DMS79 (cell line): ENCODE results near the gene FRMD3.

ENCODE experiments used
- DNase-seq: peaks from one replicate; lab custom pipeline; 2025; lab: John Stamatoyannopoulos, UW

Gene FRMD3

DNA sequence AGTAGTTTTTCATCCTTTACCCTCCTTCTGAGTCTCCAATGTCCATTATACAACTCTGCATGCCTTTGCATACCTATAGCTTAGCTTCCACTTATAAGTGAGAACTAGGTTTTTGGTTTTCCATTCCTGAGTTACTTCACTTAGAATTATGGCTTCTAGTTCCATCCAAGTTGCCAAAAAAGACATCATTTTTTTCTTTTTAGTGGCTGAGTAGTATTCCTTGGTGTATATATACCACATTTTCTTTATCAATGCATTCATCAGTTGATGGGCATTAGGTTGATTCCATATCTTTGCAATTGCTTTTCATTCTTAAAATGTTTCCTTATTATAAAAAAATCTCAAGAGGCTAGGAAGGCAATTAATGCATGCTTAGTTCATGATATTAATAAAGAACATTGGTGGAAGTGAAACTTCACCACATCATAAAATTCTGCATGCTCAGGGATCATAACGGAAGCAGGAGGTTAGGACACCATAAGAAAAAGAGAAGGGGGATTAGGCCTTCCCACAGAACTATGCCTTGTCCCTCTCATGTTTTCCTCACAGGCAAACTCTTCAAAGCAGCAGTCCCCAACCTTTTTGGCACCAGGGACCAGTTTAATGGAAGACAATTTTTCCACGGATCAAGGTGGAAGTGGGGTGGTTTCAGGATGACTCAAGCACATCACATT lies 105.2 kb downstream of the FRMD3 start:
- no peak for DNase-seq

- DNase-seq, result peak; percentile 3
Observed at GRCh38 chr9:83432104-83432627, 106.0 kb downstream of the FRMD3 start.

DNA sequence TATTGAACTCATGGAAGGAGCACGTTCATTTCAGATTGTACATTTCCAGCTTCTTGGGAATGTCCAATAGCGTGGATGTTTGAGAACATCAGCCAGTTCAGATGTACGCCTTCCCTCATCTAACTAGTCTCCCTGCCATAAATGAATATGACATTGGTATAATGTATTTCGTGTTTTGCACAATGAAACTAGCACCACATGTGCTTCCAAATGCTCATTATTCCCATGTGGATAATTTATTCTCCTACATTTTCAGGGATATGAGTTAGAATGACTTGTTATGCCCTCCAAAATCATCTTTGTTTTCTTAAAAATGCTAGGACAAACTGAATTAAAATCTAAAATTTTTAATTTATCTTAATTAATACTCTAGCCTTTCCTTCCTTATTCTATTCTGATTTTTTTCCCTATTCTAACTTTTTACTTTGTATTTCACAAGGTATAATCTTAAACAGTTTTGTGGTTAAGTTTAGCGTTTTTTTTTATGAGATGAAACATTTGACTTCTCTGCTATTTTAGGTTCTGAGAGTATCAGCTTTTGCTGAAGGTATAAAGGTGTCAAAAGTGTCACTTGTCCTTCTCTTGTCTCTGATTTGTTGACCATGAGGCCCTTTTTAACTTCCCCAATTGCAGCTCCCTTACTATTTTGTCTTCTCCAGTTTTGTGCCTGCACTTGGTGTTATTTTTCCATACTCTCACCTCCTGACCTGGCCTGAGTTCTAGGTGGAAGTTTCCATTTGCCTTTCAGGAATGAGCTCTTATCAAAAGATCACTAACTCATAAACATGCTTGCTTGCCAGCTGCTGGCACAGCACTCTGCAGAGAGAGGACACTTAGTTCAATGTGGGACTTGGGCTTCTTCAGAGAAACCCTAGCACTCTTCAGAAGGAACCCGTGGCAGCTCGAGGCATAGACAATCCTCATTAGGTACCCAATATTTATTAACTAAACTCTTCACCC lies 106.8 kb downstream of the FRMD3 start:
- DNase-seq, result peak; percentile 2

DNA sequence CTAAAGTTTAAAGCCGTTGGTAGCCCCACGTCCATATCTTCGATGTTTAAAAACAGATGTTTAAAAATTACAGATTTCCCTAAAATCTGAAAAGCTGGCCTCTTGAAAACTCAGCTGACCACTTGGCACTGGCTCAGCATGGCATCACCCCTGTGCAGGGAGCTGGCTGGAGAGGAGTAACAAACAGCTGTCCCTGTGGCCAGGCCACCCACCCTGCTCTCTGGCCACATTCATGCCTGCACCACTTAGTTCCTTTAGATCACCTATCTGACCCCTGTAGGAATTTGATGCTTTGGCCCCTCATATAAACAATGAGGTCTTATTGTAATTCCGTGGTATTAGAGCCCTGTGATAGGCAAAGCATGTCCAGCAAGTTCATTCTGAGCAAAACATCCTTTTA lies 107.5 kb downstream of the FRMD3 start:
- no peak for DNase-seq

- DNase-seq, result no peak
Observed at GRCh38 chr9:83429229-83429628, 109.0 kb downstream of the FRMD3 start.

GRCh38 chr9:83425240-83425639 lies 113.0 kb downstream of the FRMD3 start:
- no peak for DNase-seq

- DNase-seq, result no peak
Observed at GRCh38 chr9:83424831-83425230, 113.4 kb downstream of the FRMD3 start.

GRCh38 chr9:83423815-83424707 lies 114.1 kb downstream of the FRMD3 start:
- no peak for DNase-seq

DNA sequence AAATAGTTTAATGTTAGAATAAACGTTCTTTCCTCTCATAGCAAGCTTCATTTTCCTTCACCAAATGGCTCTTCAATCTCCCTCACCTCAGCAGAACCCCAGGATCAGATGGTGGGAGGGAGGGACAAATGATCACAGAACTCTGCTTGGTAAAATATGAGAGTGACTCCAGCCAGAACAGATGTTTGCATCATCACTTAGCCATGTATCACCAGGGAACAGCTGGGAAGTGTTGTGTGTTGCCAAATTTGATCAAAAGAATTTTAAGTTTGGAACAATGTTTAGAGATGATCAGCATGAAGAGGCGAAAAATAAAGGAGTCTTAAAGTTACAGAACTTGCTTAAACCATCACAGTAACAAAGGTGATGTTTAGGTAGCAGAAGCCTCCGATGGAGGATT lies 115.7 kb downstream of the FRMD3 start:
- no peak for DNase-seq

DNA sequence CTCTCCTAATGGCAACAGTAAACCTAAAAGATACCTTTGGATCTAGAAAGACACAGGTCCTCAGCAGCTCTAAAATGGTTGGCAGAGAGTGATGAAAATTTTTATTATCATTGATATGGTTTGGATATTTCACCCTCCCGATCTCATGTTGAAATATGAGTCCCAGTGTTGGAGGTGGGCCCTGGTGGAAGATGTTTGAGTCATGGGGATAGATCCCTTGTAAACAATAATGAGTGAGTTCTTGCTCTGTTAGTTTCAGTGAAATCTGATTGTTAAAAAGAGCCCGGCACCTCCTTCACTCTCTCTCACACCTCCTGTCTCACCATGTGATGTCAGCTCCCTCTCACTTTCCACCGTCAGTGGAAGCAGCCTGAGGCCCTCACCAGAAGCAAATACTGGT lies 117.7 kb downstream of the FRMD3 start:
- DNase-seq, result no peak

GRCh38 chr9:83419961-83420360 lies 118.2 kb downstream of the FRMD3 start:
- no peak for DNase-seq

DNA sequence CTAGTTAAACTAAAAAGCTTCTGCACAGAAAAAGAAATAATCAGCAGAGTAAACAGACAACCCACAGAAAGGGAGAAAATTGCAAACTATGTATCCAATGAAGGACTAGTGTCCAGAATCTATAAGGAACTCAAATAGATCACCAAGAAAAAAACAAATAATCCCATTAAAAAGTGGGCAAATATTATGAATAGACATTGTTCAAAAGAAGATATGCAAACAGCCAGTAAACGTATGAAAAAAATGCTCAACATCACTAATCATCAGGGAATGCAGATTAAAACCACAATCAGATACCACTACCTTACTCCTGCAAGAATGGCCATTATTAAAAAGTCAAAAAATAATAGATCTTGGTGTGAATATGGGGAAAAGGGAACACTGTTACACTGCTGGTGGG lies 119.9 kb downstream of the FRMD3 start:
- no peak for DNase-seq

GRCh38 chr9:83413367-83413766 lies 124.8 kb downstream of the FRMD3 start:
- DNase-seq, result no peak

DNA sequence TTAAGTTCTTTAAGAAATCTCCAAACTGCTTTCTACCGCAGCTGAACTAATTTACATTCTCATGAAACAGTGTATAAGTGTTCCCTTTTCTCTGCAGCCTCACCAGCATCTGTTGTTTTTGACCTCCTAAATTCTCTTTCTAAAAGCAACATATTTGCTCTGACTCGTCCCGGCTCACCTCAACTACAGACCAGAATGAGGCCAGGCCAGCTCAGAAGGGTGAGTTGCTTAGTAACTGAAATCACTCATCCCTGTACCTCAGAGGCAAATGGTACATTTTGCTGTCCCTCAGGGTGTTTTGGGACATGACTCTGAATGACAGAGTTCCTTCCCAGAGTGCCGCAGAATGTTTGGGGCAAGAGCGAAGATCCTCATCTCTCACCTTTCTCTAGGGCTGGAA lies 127.5 kb downstream of the FRMD3 start:
- no peak for DNase-seq

GRCh38 chr9:83406921-83407320 lies 131.3 kb downstream of the FRMD3 start:
- no peak for DNase-seq

DNA sequence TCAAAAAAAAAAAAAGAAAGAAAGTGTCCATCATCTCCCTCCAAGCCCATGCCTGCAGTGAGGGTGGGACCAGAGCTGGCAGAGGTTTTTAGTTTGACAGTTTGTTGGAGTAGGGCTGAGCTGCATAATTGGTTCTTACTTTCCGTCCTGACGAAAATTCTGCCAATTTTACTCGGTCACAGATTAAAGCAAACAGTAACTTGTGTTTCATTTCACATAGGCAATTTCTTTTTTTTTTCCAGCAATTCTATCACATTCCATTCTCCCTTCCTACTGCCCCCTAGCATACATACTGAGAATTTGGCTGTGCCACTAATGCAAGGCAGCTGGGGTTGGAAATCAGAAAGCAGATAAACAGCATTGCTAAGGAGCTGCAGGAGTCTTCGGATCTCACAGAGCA lies 132.4 kb downstream of the FRMD3 start:
- DNase-seq, result no peak

- DNase-seq, result no peak
Observed at GRCh38 chr9:83403527-83404238, 134.5 kb downstream of the FRMD3 start.

GRCh38 chr9:83401328-83401900 lies 136.8 kb downstream of the FRMD3 start:
- DNase-seq, result no peak

- no peak for DNase-seq
Observed at GRCh38 chr9:83396813-83397212, 141.4 kb downstream of the FRMD3 start.

DNA sequence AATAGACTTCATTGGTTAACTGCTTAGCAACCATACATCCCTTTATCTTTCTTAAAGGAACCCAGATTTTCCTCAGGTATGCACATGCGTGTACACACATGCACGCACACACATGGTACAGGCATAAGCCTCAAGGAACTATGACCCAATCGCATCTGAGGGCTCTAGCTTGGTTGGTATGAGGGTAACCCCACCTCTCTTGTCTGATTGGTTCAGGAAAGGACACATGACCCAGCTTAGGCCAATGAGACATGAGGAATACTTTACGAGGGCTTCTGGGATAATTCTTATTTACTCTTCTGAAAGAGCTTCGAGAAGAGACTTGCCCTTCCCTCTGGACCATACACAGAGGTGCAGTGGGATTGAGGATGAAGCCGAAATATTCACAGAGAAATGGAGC lies 141.9 kb downstream of the FRMD3 start:
- DNase-seq, result no peak

DNA sequence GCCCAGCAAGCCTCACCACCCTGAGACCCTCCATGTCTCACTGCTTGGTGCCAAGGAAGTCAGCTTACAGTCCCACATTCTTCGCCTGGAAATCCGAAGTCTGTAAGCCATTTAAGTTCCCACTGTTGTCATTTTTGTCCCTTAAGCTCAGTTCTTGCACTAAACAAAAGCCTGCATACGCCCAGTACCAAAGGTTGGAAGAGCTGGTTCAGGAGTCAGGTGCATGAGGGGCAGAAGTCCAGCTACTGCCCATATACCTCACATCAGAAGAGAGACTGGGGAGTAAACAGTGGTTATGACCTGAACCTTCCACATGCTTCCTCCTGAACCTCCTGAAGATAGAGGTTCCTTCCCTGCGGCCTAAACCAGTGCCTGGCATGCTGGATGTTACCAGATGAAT lies 146.0 kb downstream of the FRMD3 start:
- DNase-seq, result no peak
